Measurements from ENCODE around the gene KAZN. TPM values are rescaled to one million over a fixed set of nuclear protein-coding genes. Genes with fewer than 3 reads are reported as not detected.

Gene KAZN
- polyA plus RNA-seq, 1 donor from 2014 or later = 20.6 TPM

- no peak for TF ChIP-seq RAD21 (conservative IDR thresholded peaks at IDR 0.05)
- TF ChIP-seq TAF1 (IDR thresholded peaks at IDR 0.05; ENCODE audit: low read depth) = no peak
- no peak for TF ChIP-seq EZH2 (IDR thresholded peaks at IDR 0.05; ENCODE audit: borderline replicate concordance, insufficient read depth, low read length, poor library complexity, severe bottlenecking)
- TF ChIP-seq POLR2AphosphoS5 (IDR thresholded peaks at IDR 0.05) = no peak
- TF ChIP-seq MXI1 (conservative IDR thresholded peaks at IDR 0.05; ENCODE audit: poor library complexity, severe bottlenecking) = no peak
- TF ChIP-seq EP300 (conservative IDR thresholded peaks at IDR 0.05; ENCODE audit: poor library complexity, severe bottlenecking) = no peak
- no peak for TF ChIP-seq CTCF (IDR thresholded peaks at IDR 0.05; ENCODE audit: poor library complexity, severe bottlenecking)
- no peak for TF ChIP-seq REST (IDR thresholded peaks at IDR 0.05; ENCODE audit: borderline replicate concordance)
- TF ChIP-seq SMC3 (conservative IDR thresholded peaks at IDR 0.05; ENCODE audit: poor library complexity) = no peak
Measured at GRCh38 chr1:14642712-14643111, 44.2 kb downstream of the KAZN start.

GRCh38 chr1:14646973-14647372, 48.5 kb downstream of the KAZN start:
- no peaks in the 10 kb centered on the region for H3K9me2 ChIP-seq (ENCODE audit: insufficient read depth, low read length)
- no peak overlapping the region for H3K27ac ChIP-seq (ENCODE audit: low read length)
- no peaks in the 10 kb centered on the region for H4K20me1 ChIP-seq (ENCODE audit: insufficient read depth)
- H2AFZ ChIP-seq (ENCODE audit: low read depth, low read length) = no peak overlapping the region
- H3K9me3 ChIP-seq (ENCODE audit: low read length) = peaks cover 7% of the 10 kb centered on the region
- H3K79me2 ChIP-seq (replicated peaks; ENCODE audit: insufficient read depth, low read length) = peaks cover 25% of the 10 kb centered on the region
- H3K27me3 ChIP-seq (ENCODE audit: insufficient read depth, low read depth, low read length) = no peaks in the 10 kb centered on the region
- no peaks in the 10 kb centered on the region for H3F3A ChIP-seq (ENCODE audit: insufficient read depth, low read length, poor library complexity, severe bottlenecking)
- no peaks in the 10 kb centered on the region for H3K36me3 ChIP-seq (ENCODE audit: insufficient read depth, low read length)
- no peak overlapping the region for H3K4me3 ChIP-seq (ENCODE audit: low read length)
- no peak overlapping the region for H3K4me2 ChIP-seq (ENCODE audit: low read length)
- TF ChIP-seq REST (IDR thresholded peaks at IDR 0.05; ENCODE audit: borderline replicate concordance) = no peak
- TF ChIP-seq CTCF (IDR thresholded peaks at IDR 0.05; ENCODE audit: poor library complexity, severe bottlenecking) = no peak
- no peak for TF ChIP-seq EZH2 (IDR thresholded peaks at IDR 0.05; ENCODE audit: borderline replicate concordance, insufficient read depth, low read length, poor library complexity, severe bottlenecking)
- TF ChIP-seq EP300 (conservative IDR thresholded peaks at IDR 0.05; ENCODE audit: poor library complexity, severe bottlenecking) = no peak
- no peak for TF ChIP-seq MXI1 (conservative IDR thresholded peaks at IDR 0.05; ENCODE audit: poor library complexity, severe bottlenecking)
- TF ChIP-seq RAD21 (conservative IDR thresholded peaks at IDR 0.05) = no peak
- no peak for TF ChIP-seq POLR2AphosphoS5 (IDR thresholded peaks at IDR 0.05)
- no peak for TF ChIP-seq TAF1 (IDR thresholded peaks at IDR 0.05; ENCODE audit: low read depth)
- no peak for TF ChIP-seq SMC3 (conservative IDR thresholded peaks at IDR 0.05; ENCODE audit: poor library complexity)
- no peak overlapping the region for H3K9ac ChIP-seq (ENCODE audit: low read length)

More at GRCh38 chr1:14642712-14643111, 44.2 kb downstream of the KAZN start:
- H3K27me3 ChIP-seq (ENCODE audit: insufficient read depth, low read depth, low read length) = no peaks in the 10 kb centered on the region
- no peaks in the 10 kb centered on the region for H4K20me1 ChIP-seq (ENCODE audit: insufficient read depth)
- no peak overlapping the region for H3K4me2 ChIP-seq (ENCODE audit: low read length)
- no peaks in the 10 kb centered on the region for H3F3A ChIP-seq (ENCODE audit: insufficient read depth, low read length, poor library complexity, severe bottlenecking)
- no peak overlapping the region for H2AFZ ChIP-seq (ENCODE audit: low read depth, low read length)
- no peaks in the 10 kb centered on the region for H3K9me2 ChIP-seq (ENCODE audit: insufficient read depth, low read length)
- H3K4me3 ChIP-seq (ENCODE audit: low read length) = no peak overlapping the region
- peaks cover 18% of the 10 kb centered on the region for H3K79me2 ChIP-seq (replicated peaks; ENCODE audit: insufficient read depth, low read length)
- H3K27ac ChIP-seq (ENCODE audit: low read length) = no peak overlapping the region
- H3K9me3 ChIP-seq (ENCODE audit: low read length) = peaks cover 7% of the 10 kb centered on the region
- H3K9ac ChIP-seq (ENCODE audit: low read length) = no peak overlapping the region
- no peaks in the 10 kb centered on the region for H3K36me3 ChIP-seq (ENCODE audit: insufficient read depth, low read length)
